RWPE1 (cell line): ENCODE data around the gene SHISA8.
"Not testable (repeated sequence)": the region's sequence is repeated elsewhere in the genome, so short reads cannot be mapped to it uniquely, and the experiment has no call there.

Experiments used
- CTCF ChIA-PET: fragments of 350-600 bp; sonication (Branson Sonifier 250); formaldehyde crosslinking; extraction: SDS; loops from one replicate; lab custom pipeline; 2021; lab: Yijun Ruan, JAX
- POLR2A ChIA-PET: fragments of 400-600 bp; formaldehyde crosslinking; extraction: SDS; loops from one replicate; lab custom pipeline; 2020; ENCODE audit warnings: antibody characterized with exemption; ENCODE audit not compliant: low non-redundant PET; lab: Yijun Ruan, JAX
- DNase-seq: peaks from one replicate; pipeline ENCODE4 v3.0.0; 2012; ENCODE audit warnings: low spot score
- H3K27ac ChIP-seq: fragments of 450-650 bp; 2 replicates; pipeline ENCODE4 v1.5.1; 2017
- CTCF ChIP-seq: fragments of 450-650 bp; conservative IDR thresholded peaks from 2 replicates; pipeline ENCODE4 v1.5.1; 2017; ENCODE audit warnings: low read depth, mild to moderate bottlenecking

The SHISA8 gene

GRCh38 chr22:41876275-41876674 lies 38.6 kb downstream of the SHISA8 start:
- ChIA-PET CTCF (interaction anchor here (0.8 kb wide), 1 partner anchor 65 kb away, joined by 3 read pairs; no protein-coding TSS in a partner anchor), POLR2A (no interaction called here)
- DNase-seq: no peak
- TF ChIP-seq CTCF: no peak
- H3K27ac ChIP-seq: no peak overlapping the region

- DNase-seq: no peak
- ChIA-PET POLR2A (interaction anchor here (0.5 kb wide), 1 partner anchor 132 kb away, joined by 3 read pairs; no protein-coding TSS in a partner anchor), CTCF (interaction anchor here (0.8 kb wide), 1 partner anchor 66 kb away, joined by 3 read pairs; no protein-coding TSS in a partner anchor)
- H3K27ac ChIP-seq: peak overlapping the region; percentile 39
- TF ChIP-seq CTCF: no peak
Measured at GRCh38 chr22:41875531-41876270, 39.2 kb downstream of the SHISA8 start.

GRCh38 chr22:41874090-41874489 lies 40.8 kb downstream of the SHISA8 start:
- DNase-seq: no peak
- no peak for TF ChIP-seq CTCF
- CTCF ChIA-PET: no interaction called here
- no peak overlapping the region for H3K27ac ChIP-seq
- POLR2A ChIA-PET: no interaction called here

GRCh38 chr22:41873391-41873790 lies 41.5 kb downstream of the SHISA8 start:
- no peak for TF ChIP-seq CTCF
- DNase-seq: no peak
- no peak overlapping the region for H3K27ac ChIP-seq
- CTCF ChIA-PET: no interaction called here
- POLR2A ChIA-PET: no interaction called here

GRCh38 chr22:41870786-41871185 lies 44.1 kb downstream of the SHISA8 start:
- CTCF ChIA-PET: no interaction called here

GRCh38 chr22:41870081-41870480 lies 44.8 kb downstream of the SHISA8 start:
- H3K27ac ChIP-seq, DNase-seq, CTCF ChIA-PET: not testable (repeated sequence)
- POLR2A ChIA-PET: interaction anchor here (0.6 kb wide), 1 partner anchor 76 kb away, joined by 3 read pairs; no protein-coding TSS in a partner anchor

More at GRCh38 chr22:41870786-41871185, 44.1 kb downstream of the SHISA8 start:
- no peak for TF ChIP-seq CTCF
- DNase-seq: no peak
- H3K27ac ChIP-seq: no peak overlapping the region
- POLR2A ChIA-PET: interaction anchor here (0.6 kb wide), 1 partner anchor 196 kb away, joined by 6 read pairs; no protein-coding TSS in a partner anchor

- H3K27ac ChIP-seq: no peak overlapping the region
- CTCF ChIA-PET: no interaction called here
- no peak for DNase-seq
- no peak for TF ChIP-seq CTCF
- POLR2A ChIA-PET: no interaction called here
Measured at GRCh38 chr22:41868556-41868955, 46.3 kb downstream of the SHISA8 start.
